Ishikawa (cell line): Measurements from ENCODE around the gene FAM161B.
A peak's percentile ranks its signal among the peaks of the same experiment; 100 is the strongest.

Experiments used
- CEBPB ChIP-seq: IDR thresholded peaks from 2 replicates; pipeline ENCODE4 v1.6.1; 2012
- CREB1 ChIP-seq: IDR thresholded peaks from 2 replicates; pipeline ENCODE4 v1.6.1; 2012; ENCODE audit warnings: low read depth
- EGR1 ChIP-seq: IDR thresholded peaks from 2 replicates; pipeline ENCODE4 v1.6.1; 2012
- EP300 ChIP-seq: IDR thresholded peaks from 2 replicates; pipeline ENCODE4 v1.6.1; 2012; ENCODE audit warnings: borderline replicate concordance
- FOXM1 ChIP-seq: IDR thresholded peaks from 2 replicates; pipeline ENCODE4 v1.6.1; 2012; ENCODE audit warnings: low read depth, borderline replicate concordance
- NFIC ChIP-seq: IDR thresholded peaks from 2 replicates; pipeline ENCODE4 v1.6.1; 2012
- RAD21 ChIP-seq: IDR thresholded peaks from 2 replicates; pipeline ENCODE4 v1.6.1; 2012; ENCODE audit warnings: low read depth
- TAF1 ChIP-seq: IDR thresholded peaks from 2 replicates; pipeline ENCODE4 v1.6.1; 2012; ENCODE audit warnings: low read depth, mild to moderate bottlenecking
- TCF12 ChIP-seq: IDR thresholded peaks from 2 replicates; pipeline ENCODE4 v1.6.1; 2012; ENCODE audit warnings: low read depth
- TEAD4 ChIP-seq: IDR thresholded peaks from 2 replicates; pipeline ENCODE4 v1.6.1; 2012
- YY1 ChIP-seq: IDR thresholded peaks from 2 replicates; pipeline ENCODE4 v1.6.1; 2012; ENCODE audit warnings: low read depth
- ZBTB7A ChIP-seq: IDR thresholded peaks from 2 replicates; pipeline ENCODE4 v1.6.1; 2012; ENCODE audit warnings: low read depth
- TF ChIP-seq, protein P1 (sequence below): IDR thresholded peaks from 2 replicates; pipeline ENCODE4 v1.6.1; 2012; ENCODE audit warnings: low read depth, mild to moderate bottlenecking
- TF ChIP-seq, protein P2 (sequence below): IDR thresholded peaks from 2 replicates; pipeline ENCODE4 v1.6.1; 2012
- TF ChIP-seq, protein P3 (sequence below): IDR thresholded peaks from 2 replicates; pipeline ENCODE4 v1.6.1; 2012

The FAM161B gene

DNA sequence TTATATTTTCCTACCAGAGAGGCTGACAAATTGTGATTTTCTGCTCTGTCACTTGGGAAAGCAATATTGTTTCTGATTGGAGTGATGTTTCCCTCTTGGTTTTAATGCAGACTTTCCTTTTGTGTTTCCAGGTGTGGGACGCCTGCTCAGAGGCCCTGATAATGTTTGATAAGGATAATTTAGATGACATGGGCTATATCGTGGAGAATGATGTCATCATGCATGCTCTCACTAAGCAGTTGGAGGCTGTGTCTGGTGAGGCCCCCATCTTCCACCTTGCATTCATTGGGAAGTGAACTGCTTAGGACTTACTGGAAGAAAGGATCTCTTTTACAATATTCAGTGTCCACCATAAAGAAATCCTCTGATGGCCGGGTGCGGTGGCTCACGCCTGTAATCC is 5.8 kb upstream of the FAM161B start:
- TF ChIP-seq, protein P1, sequence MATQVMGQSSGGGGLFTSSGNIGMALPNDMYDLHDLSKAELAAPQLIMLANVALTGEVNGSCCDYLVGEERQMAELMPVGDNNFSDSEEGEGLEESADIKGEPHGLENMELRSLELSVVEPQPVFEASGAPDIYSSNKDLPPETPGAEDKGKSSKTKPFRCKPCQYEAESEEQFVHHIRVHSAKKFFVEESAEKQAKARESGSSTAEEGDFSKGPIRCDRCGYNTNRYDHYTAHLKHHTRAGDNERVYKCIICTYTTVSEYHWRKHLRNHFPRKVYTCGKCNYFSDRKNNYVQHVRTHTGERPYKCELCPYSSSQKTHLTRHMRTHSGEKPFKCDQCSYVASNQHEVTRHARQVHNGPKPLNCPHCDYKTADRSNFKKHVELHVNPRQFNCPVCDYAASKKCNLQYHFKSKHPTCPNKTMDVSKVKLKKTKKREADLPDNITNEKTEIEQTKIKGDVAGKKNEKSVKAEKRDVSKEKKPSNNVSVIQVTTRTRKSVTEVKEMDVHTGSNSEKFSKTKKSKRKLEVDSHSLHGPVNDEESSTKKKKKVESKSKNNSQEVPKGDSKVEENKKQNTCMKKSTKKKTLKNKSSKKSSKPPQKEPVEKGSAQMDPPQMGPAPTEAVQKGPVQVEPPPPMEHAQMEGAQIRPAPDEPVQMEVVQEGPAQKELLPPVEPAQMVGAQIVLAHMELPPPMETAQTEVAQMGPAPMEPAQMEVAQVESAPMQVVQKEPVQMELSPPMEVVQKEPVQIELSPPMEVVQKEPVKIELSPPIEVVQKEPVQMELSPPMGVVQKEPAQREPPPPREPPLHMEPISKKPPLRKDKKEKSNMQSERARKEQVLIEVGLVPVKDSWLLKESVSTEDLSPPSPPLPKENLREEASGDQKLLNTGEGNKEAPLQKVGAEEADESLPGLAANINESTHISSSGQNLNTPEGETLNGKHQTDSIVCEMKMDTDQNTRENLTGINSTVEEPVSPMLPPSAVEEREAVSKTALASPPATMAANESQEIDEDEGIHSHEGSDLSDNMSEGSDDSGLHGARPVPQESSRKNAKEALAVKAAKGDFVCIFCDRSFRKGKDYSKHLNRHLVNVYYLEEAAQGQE: no peak
- TF ChIP-seq, protein P2, sequence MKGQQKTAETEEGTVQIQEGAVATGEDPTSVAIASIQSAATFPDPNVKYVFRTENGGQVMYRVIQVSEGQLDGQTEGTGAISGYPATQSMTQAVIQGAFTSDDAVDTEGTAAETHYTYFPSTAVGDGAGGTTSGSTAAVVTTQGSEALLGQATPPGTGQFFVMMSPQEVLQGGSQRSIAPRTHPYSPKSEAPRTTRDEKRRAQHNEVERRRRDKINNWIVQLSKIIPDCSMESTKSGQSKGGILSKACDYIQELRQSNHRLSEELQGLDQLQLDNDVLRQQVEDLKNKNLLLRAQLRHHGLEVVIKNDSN: no peak
- TF ChIP-seq ZBTB7A (no peak), YY1 (no peak), EGR1 (no peak), TCF12 (no peak)

DNA sequence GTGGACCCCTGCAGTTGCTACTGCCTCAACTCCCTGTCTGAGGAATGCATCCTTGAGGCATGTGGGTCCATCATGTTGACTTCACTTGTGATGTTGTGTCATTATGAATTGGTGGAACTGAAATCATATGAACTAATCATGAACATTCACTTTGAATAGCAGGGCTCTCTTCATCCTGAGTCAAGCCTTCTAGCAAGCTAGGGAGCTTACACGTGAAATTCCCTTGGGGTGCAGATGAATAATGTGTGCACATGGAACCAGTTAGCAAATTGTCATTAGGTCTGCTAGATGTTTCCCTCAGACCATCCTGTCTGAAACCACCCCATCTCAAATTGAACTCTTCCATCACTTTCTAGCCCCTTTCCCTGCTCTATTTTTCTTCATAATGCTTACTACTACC is 3.8 kb upstream of the FAM161B start:
- no peak for TF ChIP-seq FOXM1
- TF ChIP-seq CREB1: no peak
- no peak for TF ChIP-seq TEAD4
- no peak for TF ChIP-seq RAD21
- no peak for TF ChIP-seq TAF1
- no peak for TF ChIP-seq EGR1
- TF ChIP-seq YY1: no peak

DNA sequence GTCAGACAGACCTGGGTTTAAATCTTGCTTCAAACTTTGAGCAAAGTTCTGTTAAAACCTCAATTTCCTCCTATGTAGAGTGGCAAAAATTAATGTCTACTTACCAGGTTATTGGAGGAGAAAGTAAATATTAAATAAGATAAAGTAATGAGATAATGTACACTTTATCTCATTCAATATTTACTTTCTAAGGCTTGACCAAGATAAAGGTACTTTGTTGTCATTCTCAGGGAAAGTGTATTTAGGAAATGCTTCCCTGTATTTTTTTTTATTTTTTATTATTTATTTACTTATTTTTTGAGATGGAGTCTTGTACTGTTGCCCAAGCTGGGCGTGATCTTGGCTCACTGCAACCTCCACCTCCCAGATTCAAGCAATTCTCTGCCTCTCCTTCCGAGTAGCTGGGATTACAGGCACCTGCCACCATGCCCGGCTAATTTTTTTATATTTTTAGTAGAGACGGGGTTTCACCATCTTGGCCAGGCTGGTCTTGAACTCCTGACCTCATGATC is 4.7 kb downstream of the FAM161B start:
- no peak for TF ChIP-seq YY1

DNA sequence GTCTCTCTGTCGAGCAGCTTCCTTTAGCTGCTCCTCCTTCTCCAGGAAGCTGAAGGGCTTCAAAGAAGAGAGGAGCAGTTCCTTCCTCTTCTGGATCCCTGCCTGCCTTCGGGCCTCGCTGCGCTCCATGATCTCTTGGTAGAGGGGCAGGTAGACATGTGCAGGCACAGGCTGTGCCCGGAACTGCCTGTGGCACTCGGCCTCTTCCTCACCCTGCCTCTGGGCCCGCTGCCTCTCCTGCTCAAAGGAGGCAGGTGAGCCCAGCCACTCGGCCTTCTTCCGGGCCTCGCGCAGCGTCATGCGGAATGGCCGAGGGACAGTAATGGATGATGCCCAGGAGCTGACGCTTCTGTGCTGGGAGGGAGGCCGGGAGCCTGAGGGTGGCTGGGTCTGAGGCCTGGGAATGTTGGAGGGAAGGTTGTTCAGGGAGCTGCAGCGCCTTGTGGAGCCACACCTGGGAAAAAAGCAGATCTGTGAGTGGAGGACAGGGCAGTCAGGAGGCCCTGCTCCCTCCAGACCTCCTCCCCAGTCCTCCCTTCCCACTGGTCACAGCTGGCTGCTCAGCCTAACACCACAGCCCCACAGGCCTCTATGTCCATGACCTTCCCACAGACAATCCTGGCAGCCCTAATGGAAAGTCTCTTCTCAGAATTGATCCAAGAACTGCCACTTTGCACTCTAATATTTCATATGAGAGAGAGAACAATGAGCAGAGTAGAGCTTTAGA is 5.3 kb downstream of the FAM161B start:
- no peak for TF ChIP-seq EP300
- no peak for TF ChIP-seq CEBPB

DNA sequence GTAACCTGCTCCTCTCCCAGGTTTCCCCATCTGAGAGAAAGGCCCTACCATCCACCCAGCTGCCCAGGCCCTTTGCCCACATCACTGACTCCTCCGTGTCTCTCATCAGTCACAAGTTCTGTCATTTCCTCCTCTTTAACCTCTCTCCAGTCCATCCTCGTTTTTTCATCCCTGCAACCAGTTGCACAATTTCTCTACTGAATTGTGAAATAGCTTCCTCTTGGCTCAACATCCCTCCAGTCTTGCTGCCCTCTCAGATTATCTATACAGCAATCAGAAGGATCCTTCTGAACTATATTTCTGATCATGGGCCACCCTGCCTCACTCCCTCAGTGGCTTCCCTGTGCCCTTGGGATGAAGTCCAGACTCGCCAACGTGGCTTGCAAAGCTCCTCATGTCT is 6.8 kb downstream of the FAM161B start:
- TF ChIP-seq CEBPB (peak; percentile 98), YY1 (no peak)

DNA sequence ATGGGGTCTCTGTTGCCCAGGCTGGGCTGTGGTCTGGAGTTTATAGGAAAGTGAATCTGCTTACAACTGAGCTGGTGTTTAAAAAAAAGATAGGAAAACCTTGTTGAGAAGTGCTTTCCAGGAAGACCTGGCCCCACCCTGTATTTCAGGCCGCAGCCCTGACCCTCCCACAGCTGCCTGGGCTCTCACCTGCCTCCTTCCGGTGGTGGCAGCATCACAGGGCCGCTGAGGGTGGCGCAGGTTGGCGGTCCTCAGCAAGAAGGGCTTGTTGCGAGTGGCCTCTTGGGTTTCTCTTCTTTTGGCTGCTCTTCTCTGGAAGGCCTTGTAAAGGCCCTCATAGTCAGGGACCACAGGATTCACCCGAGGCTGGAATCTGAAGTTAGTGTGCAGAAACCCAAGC is 7.7 kb downstream of the FAM161B start:
- TF ChIP-seq EP300: no peak
- TF ChIP-seq NFIC: no peak
- TF ChIP-seq, protein P3, sequence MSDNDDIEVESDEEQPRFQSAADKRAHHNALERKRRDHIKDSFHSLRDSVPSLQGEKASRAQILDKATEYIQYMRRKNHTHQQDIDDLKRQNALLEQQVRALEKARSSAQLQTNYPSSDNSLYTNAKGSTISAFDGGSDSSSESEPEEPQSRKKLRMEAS: no peak
- TF ChIP-seq FOXM1: no peak
- TF ChIP-seq CEBPB: no peak
- no peak for TF ChIP-seq YY1
- no peak for TF ChIP-seq ZBTB7A
- no peak for TF ChIP-seq EGR1
- no peak for TF ChIP-seq RAD21
- TF ChIP-seq, protein P2: no peak

DNA sequence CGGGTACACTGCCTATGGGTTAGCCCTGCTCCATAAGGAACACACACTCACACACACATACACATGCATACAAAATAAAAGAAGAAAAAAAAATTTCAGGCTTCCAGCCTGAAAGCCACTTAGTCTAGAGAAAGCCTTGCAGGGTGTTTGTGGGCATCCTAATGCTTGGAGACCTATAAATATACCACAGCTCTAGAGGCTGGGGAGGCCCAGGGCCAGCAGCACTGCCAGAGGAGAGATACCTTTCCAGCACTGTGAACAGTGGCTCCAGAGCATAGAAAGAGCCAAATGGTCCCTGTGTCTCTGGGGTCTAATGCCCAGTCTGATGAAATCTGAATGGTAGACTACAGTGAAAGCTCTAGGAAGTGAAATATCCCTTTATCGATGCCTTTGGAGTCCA is 12.9 kb downstream of the FAM161B start:
- TF ChIP-seq, protein P2: no peak
- no peak for TF ChIP-seq EGR1
- TF ChIP-seq CREB1: no peak
- no peak for TF ChIP-seq TEAD4
- TF ChIP-seq EP300: no peak
- TF ChIP-seq, protein P3: no peak
- no peak for TF ChIP-seq TCF12
- TF ChIP-seq NFIC: no peak
- no peak for TF ChIP-seq FOXM1
- no peak for TF ChIP-seq ZBTB7A
- TF ChIP-seq, protein P1: no peak
- no peak for TF ChIP-seq YY1
- TF ChIP-seq CEBPB: no peak
